Breast epithelium (tissue), 4 donors: ENCODE results near the gene PEBP1. TPM values are rescaled to one million over a fixed set of nuclear protein-coding genes. Genes with fewer than 3 reads are reported as not detected.

Experiments used
- DNase-seq, 2 donors: peaks; one replicate each; pipeline ENCODE4 v3.0.0-alpha.2; 2019; ENCODE audit warnings: low spot score in 2 of 2
- H3K27ac ChIP-seq, 2 donors: fragments of 200-600 bp; sonication (generic) in 1 of 2; one replicate each; pipeline ENCODE4 v1.5.1; 2016 to 2019; ENCODE audit warnings: mild to moderate bottlenecking in 1 of 2
- H3K27me3 ChIP-seq, 2 donors: fragments of 200-600 bp; sonication (generic) in 1 of 2; one replicate each; pipeline versions ENCODE4 v1.5.1 to v1.6.0; 2017 to 2019; ENCODE audit warnings: control low read depth in 1 of 2, mild to moderate bottlenecking in 1 of 2
- H3K36me3 ChIP-seq: fragments of 200-600 bp; one replicate; pipeline ENCODE4 v1.5.1; 2019
- H3K4me1 ChIP-seq, 2 donors: fragments of 200-600 bp; sonication (generic); one replicate each; pipeline ENCODE4 v1.5.1; 2016 to 2019; ENCODE audit warnings: control low read depth in 1 of 2
- H3K4me3 ChIP-seq, 3 donors: fragments of 200-600 bp; sonication (generic); 1 replicate in 2 of 3; 2 replicates in 1 of 3; pipeline ENCODE4 v1.5.1; 2016 to 2019; ENCODE audit warnings: mild to moderate bottlenecking in 3 of 3, moderate library complexity in 2 of 3
- H3K9me3 ChIP-seq, 2 donors: fragments of 200-600 bp; sonication (generic) in 1 of 2; one replicate each; pipeline ENCODE4 v1.5.1; 2016 to 2019; ENCODE audit warnings: control low read depth in 1 of 2
- CTCF ChIP-seq, 3 donors: fragments of 450-650 bp; IDR thresholded peaks; one replicate each; pipeline ENCODE4 v1.5.1; 2016 to 2017; ENCODE audit warnings: antibody characterized with exemption in 3 of 3, mild to moderate bottlenecking in 3 of 3, moderate library complexity in 3 of 3
- POLR2A ChIP-seq: fragments of 450-650 bp; IDR thresholded peaks from one replicate; pipeline ENCODE4 v1.6.1; 2016; ENCODE audit warnings: antibody characterized with exemption, mild to moderate bottlenecking, moderate library complexity
- POLR2AphosphoS5 ChIP-seq, 3 donors: sonication (generic); formaldehyde crosslinking; IDR thresholded peaks; one replicate each; pipeline ENCODE4 v1.6.1; 2017; ENCODE audit warnings: antibody characterized with exemption in 3 of 3
- intact Hi-C: fragments of 100-400 bp; cut with DNase I; formaldehyde crosslinking; loops from one replicate; pipeline ENCODE4 v1.15.1; 2023; ENCODE audit warnings: low total_unique reads
- total RNA-seq, 3 donors: library from RNA; depleted of rRNA; stranded (reverse); fragments of >200 nt; gene quantifications; one replicate each; pipeline ENCODE4 v1.1.0, GENCODE V29; 2016

PEBP1 gene
- total RNA-seq, 3 donors from 2014 or later = 373 to 507 (median 440) TPM

- intact Hi-C loops = no loop called here
- TF ChIP-seq POLR2A (no peak), CTCF (IDR thresholded peaks at IDR 0.05) (no peak), POLR2AphosphoS5 (IDR thresholded peaks at IDR 0.05) (no peak)
- no peak overlapping the region for H3K4me3 ChIP-seq
These were observed 49.9 kb downstream of the PEBP1 start for GRCh38 chr12:118185602-118186397.

GRCh38 chr12:118187751-118188435, 52.0 kb downstream of the PEBP1 start:
- H3K4me1 ChIP-seq = no peaks in the 10 kb centered on the region

More at GRCh38 chr12:118185602-118186397, 49.9 kb downstream of the PEBP1 start:
- Histone ChIP-seq H3K27me3 (no peaks in the 10 kb centered on the region), H3K9me3 (no peaks in the 10 kb centered on the region), H3K36me3 (no peaks in the 10 kb centered on the region), H3K27ac (no peak overlapping the region), H3K4me1 (no peaks in the 10 kb centered on the region)
- no peak for DNase-seq

GRCh38 chr12:118188690-118189371, 52.9 kb downstream of the PEBP1 start:
- peak overlapping the region in 2 of 3 donors; percentile 39 to 44 for H3K4me3 ChIP-seq
- intact Hi-C loops = no loop called here
- TF ChIP-seq POLR2AphosphoS5 (IDR thresholded peaks at IDR 0.05) = no peak
- TF ChIP-seq CTCF (IDR thresholded peaks at IDR 0.05) = no peak
- H3K27me3 ChIP-seq = no peaks in the 10 kb centered on the region
- no peaks in the 10 kb centered on the region for H3K4me1 ChIP-seq
- H3K9me3 ChIP-seq = no peaks in the 10 kb centered on the region
- DNase-seq = no peak
- H3K27ac ChIP-seq = peak overlapping the region in 1 of 2 donors; percentile 4
- no peaks in the 10 kb centered on the region for H3K36me3 ChIP-seq

More at GRCh38 chr12:118187751-118188435, 52.0 kb downstream of the PEBP1 start:
- intact Hi-C loops = no loop called here
- no peak overlapping the region for H3K27ac ChIP-seq
- H3K9me3 ChIP-seq = no peaks in the 10 kb centered on the region
- no peaks in the 10 kb centered on the region for H3K27me3 ChIP-seq
- no peak for TF ChIP-seq POLR2A
- TF ChIP-seq CTCF (IDR thresholded peaks at IDR 0.05) = no peak
- no peak for TF ChIP-seq POLR2AphosphoS5 (IDR thresholded peaks at IDR 0.05)
- no peak for DNase-seq
- H3K36me3 ChIP-seq = no peaks in the 10 kb centered on the region
- H3K4me3 ChIP-seq = peak overlapping the region in 1 of 3 donors; percentile 39

- intact Hi-C loops = no loop called here
- TF ChIP-seq POLR2AphosphoS5 (IDR thresholded peaks at IDR 0.05) (no peak), CTCF (IDR thresholded peaks at IDR 0.05) (no peak), POLR2A (no peak)
- no peak for DNase-seq
These were observed 53.8 kb downstream of the PEBP1 start for GRCh38 chr12:118189741-118190191.

More at GRCh38 chr12:118189741-118190191, 53.8 kb downstream of the PEBP1 start:
- H3K27ac ChIP-seq = peak overlapping the region; percentile 67 to 81
- no peaks in the 10 kb centered on the region for H3K4me1 ChIP-seq
- no peaks in the 10 kb centered on the region for H3K27me3 ChIP-seq
- no peaks in the 10 kb centered on the region for H3K36me3 ChIP-seq
- peak overlapping the region; percentile 23 to 54 (median 44) for H3K4me3 ChIP-seq
- H3K9me3 ChIP-seq = no peaks in the 10 kb centered on the region
